Measurements from ENCODE around the gene TRABD2B. TPM values are rescaled to one million over a fixed set of nuclear protein-coding genes. Genes with fewer than 3 reads are reported as not detected.

Gene TRABD2B
- total RNA-seq, 1 experiment from 2014 or later = 0.05 TPM

- Histone ChIP-seq H3K4me3 (replicated peaks in 1 of 2; ENCODE audit: low read depth in 1 of 2, low read length in 2 of 2) (no peak overlapping the region), H2AFZ (ENCODE audit: low read depth, low read length, poor library complexity, severe bottlenecking) (no peak overlapping the region), H3K9me2 (ENCODE audit: insufficient read depth) (no peaks in the 10 kb centered on the region), H3K9ac (ENCODE audit: low read length) (no peak overlapping the region), H3K79me2 (ENCODE audit: insufficient read depth, low read length) (no peaks in the 10 kb centered on the region), H4K20me1 (ENCODE audit: insufficient read depth) (no peaks in the 10 kb centered on the region), H3K36me3 (ENCODE audit: control insufficient read depth in 1 of 2, insufficient read depth in 2 of 2, low read length in 2 of 2) (no peaks in the 10 kb centered on the region), H3K27ac (ENCODE audit: low read depth, low read length) (no peak overlapping the region), H3K4me1 (ENCODE audit: control insufficient read depth in 1 of 2, insufficient read depth in 2 of 2, low read length in 2 of 2) (no peaks in the 10 kb centered on the region), H3K27me3 (ENCODE audit: insufficient read depth, low read length) (peaks cover 15% of the 10 kb centered on the region; the same call in 1 of the 2 replicates), H3K9me3 (ENCODE audit: control insufficient read depth in 1 of 2, insufficient read depth in 1 of 2, low read depth in 1 of 2, low read length in 2 of 2) (0 out of 4 replicates have a peak, but pooled peaks cover 0 to 3% of the 10 kb centered on the region in 2 experiments), H3K4me2 (ENCODE audit: low read length) (no peak overlapping the region)
- DNase-seq (ENCODE audit: low read depth, low spot score) (no peak), ATAC-seq (no peak)
- ChIA-PET CTCF (no interaction called here), RAD21 (ENCODE audit: low non-redundant PET in 1 of 2, low total read pairs in 2 of 2, uncharacterized antibody in 2 of 2, unreplicated experiment in 2 of 2) (no interaction called here), POLR2A (no interaction called here)
- intact Hi-C loops (cut with micrococcal nuclease) = no loop called here
- TF ChIP-seq REST (IDR thresholded peaks at IDR 0.05; ENCODE audit: low read depth) (no peak), JUND (IDR thresholded peaks at IDR 0.05) (no peak), MAX (IDR thresholded peaks at IDR 0.05) (no peak), SP1 (IDR thresholded peaks at IDR 0.05; ENCODE audit: low read depth) (no peak), ZFX (IDR thresholded peaks at IDR 0.05) (no peak), ATF3 (IDR thresholded peaks at IDR 0.05) (no peak)
- BruUV-seq (replicated peaks) = no TSS peak
These were observed 157.8 kb downstream of the TRABD2B start for GRCh38 chr1:47839433-47839760.

Measured in HCT116 (cell line).